Astrocyte (in vitro differentiated cells and primary cell): Measurements from ENCODE around the gene JAKMIP2. TPM values are rescaled to one million over a fixed set of nuclear protein-coding genes. Genes with fewer than 3 reads are reported as not detected.

Source experiments
- DNase-seq: peaks from one replicate; pipeline ENCODE4 v3.0.0-alpha.2; 2010; ENCODE audit warnings: low read depth
- FAIRE-seq: peaks from 2 replicates; lab custom pipeline; 2011; peaks lifted over from hg19 to GRCh38; lab: Jason Lieb, UNC
- H2AFZ ChIP-seq: 2 replicates; pipeline ENCODE4 v1.6.0; 2012; ENCODE audit warnings: low read depth, low read length, inconsistent platforms
- H3K27ac ChIP-seq: 2 replicates; pipeline ENCODE4 v1.5.1; 2011; ENCODE audit warnings: low read depth, low read length, inconsistent platforms
- H3K27me3 ChIP-seq: 2 replicates; pipeline ENCODE4 v1.6.0; 2011; ENCODE audit warnings: low read length, inconsistent platforms; ENCODE audit not compliant: insufficient read depth
- H3K36me3 ChIP-seq: 2 replicates; pipeline ENCODE4 v1.5.1; 2011; ENCODE audit warnings: low read length, inconsistent platforms; ENCODE audit not compliant: insufficient read depth
- H3K4me1 ChIP-seq: 2 replicates; pipeline ENCODE4 v1.5.1; 2011; ENCODE audit warnings: low read length, inconsistent platforms; ENCODE audit not compliant: insufficient read depth
- H3K4me2 ChIP-seq: 2 replicates; pipeline ENCODE4 v1.6.0; 2012; ENCODE audit warnings: low read length, inconsistent platforms
- H3K4me3 ChIP-seq: 2 replicates; pipeline ENCODE4 v1.5.1; 2011; ENCODE audit warnings: low read depth, mild to moderate bottlenecking, low read length, inconsistent platforms; ENCODE audit not compliant: insufficient read depth
- H3K79me2 ChIP-seq: 2 replicates; pipeline ENCODE4 v1.6.0; 2012; ENCODE audit warnings: mild to moderate bottlenecking, low read length, inconsistent platforms; ENCODE audit not compliant: insufficient read depth
- H3K9ac ChIP-seq: 2 replicates; pipeline ENCODE4 v1.6.0; 2012; ENCODE audit warnings: mild to moderate bottlenecking, low read length, inconsistent platforms
- H3K9me3 ChIP-seq: 2 replicates; pipeline ENCODE4 v1.5.1; 2012; ENCODE audit warnings: low read depth, mild to moderate bottlenecking, low read length, inconsistent platforms; ENCODE audit not compliant: insufficient read depth
- H4K20me1 ChIP-seq: 2 replicates; pipeline ENCODE4 v1.6.0; 2012; ENCODE audit warnings: low read length, inconsistent platforms; ENCODE audit not compliant: insufficient read depth
- H3K27ac Mint-ChIP-seq: one replicate; pipeline ENCODE4 v1.8.0; 2021; ENCODE audit warnings: mild to moderate bottlenecking, mixed read lengths; ENCODE audit not compliant: unreplicated experiment
- H3K27me3 Mint-ChIP-seq: one replicate; pipeline ENCODE4 v1.8.0; 2021; ENCODE audit warnings: low read depth, mixed read lengths; ENCODE audit not compliant: unreplicated experiment
- H3K36me3 Mint-ChIP-seq: one replicate; pipeline ENCODE4 v1.8.0; 2021; ENCODE audit warnings: low read depth, mixed read lengths; ENCODE audit not compliant: unreplicated experiment
- H3K4me1 Mint-ChIP-seq: one replicate; pipeline ENCODE4 v1.8.0; 2021; ENCODE audit warnings: low read depth, mixed read lengths; ENCODE audit not compliant: unreplicated experiment
- H3K4me3 Mint-ChIP-seq: one replicate; pipeline ENCODE4 v1.8.0; 2021; ENCODE audit warnings: mild to moderate bottlenecking, moderate library complexity, mixed read lengths; ENCODE audit not compliant: unreplicated experiment
- H3K9me3 Mint-ChIP-seq: one replicate; pipeline ENCODE4 v1.8.0; 2021; ENCODE audit warnings: mild to moderate bottlenecking, mixed read lengths; ENCODE audit not compliant: unreplicated experiment
- CTCF ChIP-seq: IDR thresholded peaks from 2 replicates; pipeline ENCODE4 v1.5.1; 2011; ENCODE audit warnings: low read depth, mild to moderate bottlenecking, inconsistent platforms, low read length, moderate library complexity; ENCODE audit not compliant: insufficient read depth
- EZH2 ChIP-seq: IDR thresholded peaks from 2 replicates; pipeline ENCODE4 v1.6.1; 2012; ENCODE audit warnings: mild to moderate bottlenecking, low read length, inconsistent platforms; ENCODE audit not compliant: insufficient read depth
- total RNA-seq: library from RNA; stranded (reverse); gene quantifications from 2 replicates; pipeline ENCODE4 v1.2.1, GENCODE V29; 2021

JAKMIP2 gene
- total RNA-seq, 1 donor from 2014 or later = 15.1 TPM

GRCh38 chr5:147748590-147748989, 33.9 kb downstream of the JAKMIP2 start:
- FAIRE-seq = no peak
- H2AFZ ChIP-seq = no peak overlapping the region
- H3K9me3 Mint-ChIP-seq = no peaks in the 10 kb centered on the region
- H3K9me3 ChIP-seq = no peaks in the 10 kb centered on the region
- DNase-seq = no peak
- H3K9ac ChIP-seq = no peak overlapping the region
- H3K4me1 Mint-ChIP-seq = peaks cover 29% of the 10 kb centered on the region
- no peak overlapping the region for H3K4me2 ChIP-seq
- H3K79me2 ChIP-seq = no peaks in the 10 kb centered on the region
- H3K27me3 Mint-ChIP-seq = no peaks in the 10 kb centered on the region
- no peaks in the 10 kb centered on the region for H3K36me3 Mint-ChIP-seq
- H3K36me3 ChIP-seq = no peaks in the 10 kb centered on the region
- TF ChIP-seq EZH2 = no peak
- TF ChIP-seq CTCF = no peak
- no peak overlapping the region for H3K27ac ChIP-seq
- no peaks in the 10 kb centered on the region for H3K27me3 ChIP-seq
- no peak overlapping the region for H3K4me3 Mint-ChIP-seq
- no peaks in the 10 kb centered on the region for H3K4me1 ChIP-seq
- no peaks in the 10 kb centered on the region for H4K20me1 ChIP-seq
- H3K4me3 ChIP-seq = no peak overlapping the region
- no peak overlapping the region for H3K27ac Mint-ChIP-seq

- no peaks in the 10 kb centered on the region for H3K4me1 ChIP-seq
- H4K20me1 ChIP-seq = no peaks in the 10 kb centered on the region
- Mint-ChIP-seq H3K9me3 (no peaks in the 10 kb centered on the region), H3K27ac (no peak overlapping the region), H3K4me1 (peaks cover 24% of the 10 kb centered on the region), H3K36me3 (no peaks in the 10 kb centered on the region), H3K4me3 (no peak overlapping the region), H3K27me3 (no peaks in the 10 kb centered on the region)
- no peaks in the 10 kb centered on the region for H3K36me3 ChIP-seq
- FAIRE-seq (no peak), DNase-seq (peak; percentile 51)
- H3K9me3 ChIP-seq = no peaks in the 10 kb centered on the region
- H3K4me3 ChIP-seq = no peak overlapping the region
- no peak for TF ChIP-seq CTCF
- no peak for TF ChIP-seq EZH2
- no peak overlapping the region for H3K9ac ChIP-seq
- H2AFZ ChIP-seq = no peak overlapping the region
- H3K27ac ChIP-seq = no peak overlapping the region
- H3K4me2 ChIP-seq = no peak overlapping the region
- H3K27me3 ChIP-seq = no peaks in the 10 kb centered on the region
- no peaks in the 10 kb centered on the region for H3K79me2 ChIP-seq
Measured at GRCh38 chr5:147746986-147747385, 35.5 kb downstream of the JAKMIP2 start.

GRCh38 chr5:147743678-147744374, 38.7 kb downstream of the JAKMIP2 start:
- Mint-ChIP-seq H3K27me3 (no peaks in the 10 kb centered on the region), H3K36me3 (no peaks in the 10 kb centered on the region), H3K4me3 (no peak overlapping the region), H3K4me1 (peaks cover 21% of the 10 kb centered on the region), H3K27ac (no peak overlapping the region), H3K9me3 (no peaks in the 10 kb centered on the region)
- H3K4me1 ChIP-seq = no peaks in the 10 kb centered on the region
- DNase-seq (no peak), FAIRE-seq (no peak)
- no peaks in the 10 kb centered on the region for H3K36me3 ChIP-seq
- no peak overlapping the region for H2AFZ ChIP-seq
- H3K4me2 ChIP-seq = no peak overlapping the region
- H3K9ac ChIP-seq = no peak overlapping the region
- H3K4me3 ChIP-seq = no peak overlapping the region
- H3K79me2 ChIP-seq = no peaks in the 10 kb centered on the region
- H3K9me3 ChIP-seq = no peaks in the 10 kb centered on the region
- no peak for TF ChIP-seq CTCF
- TF ChIP-seq EZH2 = no peak
- no peak overlapping the region for H3K27ac ChIP-seq
- no peaks in the 10 kb centered on the region for H4K20me1 ChIP-seq
- no peaks in the 10 kb centered on the region for H3K27me3 ChIP-seq
